ENCODE results near the gene GPR3.

GPR3 gene

DNA sequence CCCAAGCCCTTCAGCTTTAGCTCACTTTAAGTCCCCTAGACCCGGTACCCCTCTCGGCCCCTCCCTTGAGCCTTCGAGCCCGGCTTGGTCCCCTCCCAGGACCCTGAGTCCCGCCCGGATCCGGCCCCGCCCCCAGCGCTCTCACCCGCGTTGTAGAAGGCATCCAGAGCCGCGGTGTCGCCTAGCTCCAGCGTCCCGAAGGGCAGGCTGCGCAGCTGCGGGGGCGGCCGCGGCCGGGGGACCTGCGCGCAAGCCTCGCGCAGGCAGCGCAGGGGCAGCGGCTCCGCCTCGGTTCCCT, 26.4 kb upstream of the GPR3 start:
- peaks cover 37% of the 10 kb centered on the region for H3K4me1 Mint-ChIP-seq

DNA sequence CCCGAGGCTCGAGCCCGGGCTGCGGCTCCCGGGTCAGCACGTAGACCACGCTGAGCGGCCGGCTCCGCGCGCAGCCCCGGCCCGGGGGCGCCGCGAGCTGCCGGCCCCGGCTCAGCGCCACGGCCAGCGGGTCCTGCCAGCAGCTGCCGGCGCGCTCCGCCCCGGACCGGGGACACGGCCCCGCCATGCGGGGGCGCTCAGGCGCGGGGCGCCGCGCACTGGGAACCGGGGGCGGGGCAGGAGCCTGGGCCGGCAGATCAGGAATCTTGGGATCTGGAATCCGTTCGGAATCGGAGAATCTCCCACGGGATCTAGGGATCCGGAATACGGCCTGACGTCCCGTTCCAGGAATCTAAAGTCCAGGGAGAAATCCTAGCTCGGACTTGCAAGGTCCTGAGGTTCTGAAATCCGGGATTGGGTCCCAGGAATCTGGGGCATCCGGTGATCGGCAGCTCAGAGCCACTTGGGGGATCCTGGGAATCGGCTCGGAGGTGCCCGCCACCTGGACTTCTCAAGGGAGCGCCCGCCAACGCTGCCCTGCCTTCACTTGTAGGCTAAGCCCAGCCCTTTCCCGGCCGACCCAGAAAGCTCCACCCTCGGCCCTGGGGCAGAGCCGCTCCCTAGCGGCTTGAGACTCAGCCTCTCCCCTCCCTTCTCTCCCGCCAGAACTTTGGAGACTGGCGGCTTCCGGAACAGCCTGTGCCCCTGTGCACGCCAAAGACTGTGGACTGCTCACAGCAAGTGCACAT, 25.8 kb upstream of the GPR3 start, which contains the start of gene MAP3K6:
TSS of gene MAP3K6 (minus strand) at position 551 of the 749 bp plus-strand sequence. CDS start at position 187, 364 bp downstream.
- H3K27ac Mint-ChIP-seq: peak within 1 kb of the TSS; percentile 83
- peaks cover 37% of the 10 kb centered on the region for H3K4me1 Mint-ChIP-seq
- ATAC-seq (peak; percentile 57), DNase-seq (ENCODE audit: low spot score in 2 of 2) (no peak)
- peak within 1 kb of the TSS; percentile 89 for H3K4me3 Mint-ChIP-seq
- peaks cover 7% of the 10 kb centered on the region for H3K36me3 Mint-ChIP-seq
- no peaks in the 10 kb centered on the region for H3K9me3 Mint-ChIP-seq

More for the DNA sequence above, 26.4 kb upstream of the GPR3 start:
- no peaks in the 10 kb centered on the region for H3K9me3 Mint-ChIP-seq
- peaks cover 7% of the 10 kb centered on the region for H3K36me3 Mint-ChIP-seq
- peak overlapping the region; percentile 83 for H3K27ac Mint-ChIP-seq
- peak overlapping the region; percentile 89 for H3K4me3 Mint-ChIP-seq
- ATAC-seq (peak; percentile 80), DNase-seq (ENCODE audit: low spot score in 2 of 2) (peak in 1 of 2 donors; percentile 66)

DNA sequence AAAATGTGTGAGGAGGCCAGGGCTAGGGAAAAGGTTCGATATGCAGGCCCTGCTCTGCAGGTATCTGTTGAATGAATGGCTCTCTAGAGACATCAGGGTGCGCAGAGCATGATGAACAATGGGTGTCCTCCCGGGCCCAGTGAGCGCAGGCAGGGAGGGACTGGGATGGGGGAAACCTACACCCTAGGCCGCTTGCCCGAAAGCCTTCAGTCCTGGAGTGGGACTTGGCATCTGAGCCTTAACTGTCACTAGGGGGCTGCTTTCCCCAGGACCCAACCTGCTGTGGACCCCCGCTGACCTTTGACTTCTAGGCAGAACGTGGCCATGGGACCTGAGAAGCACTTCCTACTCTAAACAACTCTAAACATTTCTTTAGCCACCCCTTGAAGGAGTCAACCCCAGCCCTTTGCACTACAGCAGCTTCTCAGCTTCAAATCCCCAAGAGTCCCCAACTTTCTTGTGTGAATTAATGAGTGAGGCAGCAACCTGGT, 25.2 kb upstream of the GPR3 start:
- H3K36me3 Mint-ChIP-seq: peaks cover 7% of the 10 kb centered on the region
- no peaks in the 10 kb centered on the region for H3K9me3 Mint-ChIP-seq
- peak overlapping the region; percentile 89 for H3K4me3 Mint-ChIP-seq
- no peak for DNase-seq (ENCODE audit: low spot score in 2 of 2)
- no peak for ATAC-seq
- no peak overlapping the region for H3K27ac Mint-ChIP-seq
- peaks cover 37% of the 10 kb centered on the region for H3K4me1 Mint-ChIP-seq

DNA sequence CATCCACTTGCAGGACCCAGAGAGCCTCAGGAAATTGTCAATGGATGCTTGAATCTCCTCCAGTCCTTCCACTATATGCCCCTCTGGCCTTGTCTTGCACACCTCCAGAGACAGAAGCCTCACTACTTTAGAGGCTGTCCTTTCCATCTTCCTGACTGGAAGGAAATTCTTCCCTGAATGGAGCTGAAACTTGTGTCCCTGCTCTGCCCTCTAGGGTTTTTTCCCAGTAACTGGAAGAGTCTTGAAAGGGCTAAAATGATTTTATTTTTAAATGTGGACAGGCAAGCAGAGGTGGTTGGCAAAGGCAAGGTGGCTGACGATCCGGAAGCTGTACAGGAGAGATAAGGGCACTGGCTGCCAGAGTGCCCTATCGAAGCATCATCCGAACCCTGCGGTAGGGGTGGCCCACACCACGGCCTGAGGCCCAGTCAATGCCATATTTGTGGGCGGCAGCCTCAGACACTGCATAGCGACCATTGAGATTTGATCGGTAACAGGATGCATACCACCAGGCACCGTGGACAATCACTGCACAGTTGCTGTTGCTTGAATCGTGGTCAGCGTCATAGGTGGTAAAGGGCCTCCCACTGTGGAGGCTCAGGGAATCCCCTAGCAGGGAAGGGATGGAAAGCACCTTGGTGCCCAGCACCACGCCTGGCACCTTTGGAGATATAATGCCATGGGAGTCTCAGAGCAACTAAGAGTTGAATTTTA, 23.4 kb upstream of the GPR3 start:
- no peak for ATAC-seq
- H3K4me3 Mint-ChIP-seq: no peak overlapping the region
- H3K36me3 Mint-ChIP-seq: peaks cover 7% of the 10 kb centered on the region
- DNase-seq (ENCODE audit: low spot score in 2 of 2): no peak
- H3K27ac Mint-ChIP-seq: no peak overlapping the region
- no peaks in the 10 kb centered on the region for H3K9me3 Mint-ChIP-seq
- peaks cover 36% of the 10 kb centered on the region for H3K4me1 Mint-ChIP-seq

DNA sequence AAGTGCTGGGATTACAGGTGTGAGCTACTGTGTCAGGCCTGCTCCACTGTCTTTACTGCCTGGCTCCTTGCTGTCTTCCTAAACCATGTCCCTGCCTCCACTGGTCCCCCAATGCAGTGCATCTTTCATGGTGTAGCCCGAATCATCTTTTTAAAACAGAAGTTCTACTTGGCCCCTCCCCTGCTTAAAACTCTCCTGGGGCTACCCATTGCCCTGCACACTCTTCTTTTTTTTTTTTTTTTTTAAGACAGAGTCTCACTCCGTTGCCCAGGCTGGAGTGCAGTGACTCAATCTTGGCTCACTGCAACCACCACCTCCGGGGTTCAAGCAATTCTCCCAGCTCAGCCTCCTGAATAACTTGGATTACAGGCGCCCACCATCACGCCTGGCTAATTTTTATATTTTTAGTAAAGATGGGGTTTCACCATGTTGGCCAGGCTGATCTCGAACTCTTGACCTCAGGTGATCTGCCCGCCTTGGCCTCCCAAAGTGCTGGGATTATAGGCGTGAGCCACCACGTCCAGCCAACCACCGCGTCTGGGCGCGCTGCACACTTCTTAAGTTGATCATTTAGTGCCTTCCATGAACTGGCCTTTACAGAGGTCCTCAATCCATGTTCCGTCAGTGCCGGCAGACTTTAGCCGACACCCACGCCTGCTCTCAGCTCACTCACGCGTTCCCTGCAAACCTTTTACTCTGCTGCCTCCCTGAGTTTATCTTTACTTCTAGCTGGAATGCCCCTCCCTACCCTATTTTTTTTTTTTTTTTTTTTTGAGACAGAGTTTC, 20.2 kb upstream of the GPR3 start:
- Mint-ChIP-seq H3K9me3 (no peaks in the 10 kb centered on the region), H3K27ac (no peak overlapping the region), H3K4me3 (no peak overlapping the region), H3K36me3 (no peaks in the 10 kb centered on the region), H3K4me1 (peaks cover 12% of the 10 kb centered on the region)
- ATAC-seq (no peak), DNase-seq (ENCODE audit: low spot score in 2 of 2) (no peak)

DNA sequence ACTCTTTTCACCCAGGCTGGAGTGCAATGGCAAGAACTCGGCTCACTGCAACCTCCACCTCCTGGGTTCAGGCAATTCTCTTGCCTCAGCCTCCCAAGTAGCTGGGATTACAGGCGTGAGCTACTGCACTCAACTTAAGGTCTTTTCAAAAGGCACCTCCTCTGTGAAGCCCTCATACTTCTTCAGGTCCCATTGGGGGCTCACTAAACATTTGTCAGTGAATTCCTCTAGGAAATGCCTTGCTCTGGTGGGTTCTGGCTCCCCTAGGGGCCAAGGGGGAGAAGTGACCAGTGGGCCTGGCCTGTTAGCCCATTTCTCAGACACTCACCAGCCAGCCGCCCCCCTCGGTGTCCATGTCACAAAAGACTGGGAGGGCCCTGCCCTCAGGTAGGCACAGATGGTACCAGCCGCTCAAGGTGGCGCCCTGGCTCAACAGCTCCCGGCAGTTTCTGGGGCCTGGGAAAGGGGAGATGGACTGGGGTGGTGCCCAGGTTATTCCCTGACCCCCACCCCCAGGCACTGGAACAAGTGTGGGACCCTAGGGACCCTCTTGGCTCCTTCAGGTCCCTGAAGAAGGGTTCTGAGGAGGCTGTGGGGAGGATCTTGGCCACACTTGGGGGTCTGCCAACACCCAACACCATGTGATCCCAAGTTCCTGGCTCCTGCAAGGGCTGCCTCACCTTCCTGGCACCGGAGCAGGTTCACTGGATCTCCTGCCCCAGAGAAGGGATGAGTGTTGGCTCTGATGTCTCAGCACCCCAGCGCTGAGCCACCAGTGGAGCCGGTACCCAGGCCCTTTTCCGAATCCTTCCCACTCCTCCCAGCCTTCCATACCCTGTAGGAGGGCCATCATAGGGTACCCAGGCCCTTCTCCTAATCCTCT, 19.4 kb upstream of the GPR3 start:
- Mint-ChIP-seq H3K4me3 (no peak overlapping the region), H3K9me3 (no peaks in the 10 kb centered on the region), H3K4me1 (peaks cover 7% of the 10 kb centered on the region), H3K36me3 (no peaks in the 10 kb centered on the region), H3K27ac (no peak overlapping the region)
- ATAC-seq (peak; percentile 27), DNase-seq (ENCODE audit: low spot score in 2 of 2) (no peak)

DNA sequence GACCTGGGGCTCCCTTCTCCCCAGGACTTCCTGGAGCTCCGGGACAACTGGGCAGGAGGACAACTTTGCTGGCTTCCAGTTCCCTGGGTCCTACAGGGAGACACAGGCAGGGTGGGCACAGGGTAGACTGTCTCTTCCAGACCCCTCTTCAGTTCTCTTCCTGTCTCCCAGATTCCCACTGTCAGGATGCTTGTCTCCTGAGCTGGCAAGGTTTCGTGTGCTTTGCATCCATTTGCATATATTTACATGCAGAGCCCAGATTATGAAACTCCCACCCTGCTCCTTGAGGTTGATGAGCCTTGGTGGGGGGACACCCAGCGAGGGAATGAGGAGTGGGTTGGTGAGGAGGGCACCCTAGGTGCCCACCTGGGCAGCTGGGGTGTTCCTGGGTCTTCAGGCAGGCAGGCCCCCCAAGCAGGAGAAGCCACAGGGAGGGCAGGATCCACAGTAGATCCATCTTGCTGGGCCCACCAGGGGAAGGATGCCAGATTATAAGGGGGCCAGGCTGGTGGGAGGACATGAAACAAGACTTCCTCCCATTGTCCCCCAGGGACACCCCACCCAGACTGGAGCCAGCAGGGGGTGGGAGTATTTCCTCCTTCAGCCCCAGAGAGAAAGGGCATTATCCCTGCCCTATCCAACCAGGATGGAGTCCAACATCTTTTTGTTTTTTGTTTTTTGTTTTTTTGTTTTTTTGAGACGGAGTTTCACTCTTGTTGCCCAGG, 17.9 kb upstream of the GPR3 start, which contains the start of gene FCN3:
TSS of gene FCN3 (minus strand) at position 463 of the 725 bp plus-strand sequence. CDS start at position 457, 6 bp downstream.
- no peaks in the 10 kb centered on the region for H3K4me1 Mint-ChIP-seq
- H3K36me3 Mint-ChIP-seq: no peaks in the 10 kb centered on the region
- no peak within 1 kb of the TSS for H3K4me3 Mint-ChIP-seq
- ATAC-seq: no peak
- DNase-seq (ENCODE audit: low spot score in 2 of 2): no peak
- no peak within 1 kb of the TSS for H3K27ac Mint-ChIP-seq
- H3K9me3 Mint-ChIP-seq: no peaks in the 10 kb centered on the region

DNA sequence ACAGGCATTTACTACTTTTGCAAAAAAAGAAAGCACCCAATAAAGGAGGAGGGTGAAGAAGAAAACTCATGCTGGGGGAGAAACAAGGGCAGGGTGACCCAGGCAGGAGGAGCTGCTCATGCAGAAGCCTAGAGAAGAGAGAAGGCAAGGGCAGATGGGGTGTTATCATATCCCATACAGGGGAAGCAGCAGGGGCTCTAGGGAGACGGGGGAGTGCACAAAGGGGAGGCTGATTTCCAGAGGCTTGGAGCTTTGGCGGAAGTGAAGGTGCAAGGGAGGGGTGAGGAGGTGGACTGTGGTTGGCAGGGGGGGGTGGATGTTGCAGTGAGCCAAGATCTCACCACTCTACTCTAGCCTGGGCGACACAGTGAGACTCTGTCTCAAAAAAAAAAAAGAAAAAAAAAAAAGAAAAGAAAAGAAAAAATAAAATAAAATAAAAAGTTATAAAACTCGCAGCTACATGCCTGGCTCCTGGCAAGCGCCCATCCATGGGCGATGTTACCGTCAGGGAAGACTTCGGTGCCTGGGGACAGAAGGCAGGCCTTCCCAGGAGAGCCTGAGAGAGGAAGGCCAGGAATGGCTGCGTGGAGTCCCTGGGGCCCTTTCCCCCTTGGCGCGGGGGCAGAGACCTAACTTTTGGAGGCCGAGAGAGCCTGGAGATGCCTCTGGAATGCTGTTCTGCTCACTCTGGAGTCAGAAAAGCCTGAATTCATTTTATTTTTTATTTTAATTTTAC, 14.5 kb upstream of the GPR3 start:
- no peaks in the 10 kb centered on the region for H3K4me1 Mint-ChIP-seq
- no peaks in the 10 kb centered on the region for H3K36me3 Mint-ChIP-seq
- H3K9me3 Mint-ChIP-seq: no peaks in the 10 kb centered on the region
- H3K4me3 Mint-ChIP-seq: no peak overlapping the region
- no peak for ATAC-seq
- no peak for DNase-seq (ENCODE audit: low spot score in 2 of 2)
- peak overlapping the region; percentile 80 for H3K27ac Mint-ChIP-seq

DNA sequence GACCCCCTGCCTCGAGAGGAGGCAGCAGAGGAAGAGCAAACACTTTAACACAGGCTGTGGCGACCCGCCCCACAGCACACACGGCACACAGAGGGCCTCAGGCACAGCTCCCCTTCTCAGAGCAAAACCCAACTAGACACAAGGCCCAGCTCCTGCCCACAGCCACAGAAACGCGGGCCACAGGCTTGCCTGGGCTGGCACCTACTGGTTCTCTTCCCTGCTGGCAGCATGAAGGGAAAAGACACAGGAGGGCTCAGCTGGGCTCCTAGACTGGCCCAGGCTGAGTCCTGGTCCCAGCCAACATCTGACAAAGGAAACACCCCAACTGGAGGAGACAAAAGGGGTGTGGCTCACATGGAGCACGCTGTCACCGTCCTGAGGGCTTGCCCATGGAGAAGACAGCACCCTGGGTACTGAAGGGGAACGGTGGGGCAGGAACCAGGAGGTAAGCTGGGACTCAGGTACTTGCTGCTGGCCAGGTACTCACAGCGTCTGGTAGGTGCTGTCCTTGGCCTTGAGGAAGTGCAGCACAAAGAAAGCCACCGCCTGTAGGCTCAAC, 12.8 kb upstream of the GPR3 start:
- H3K4me1 Mint-ChIP-seq: no peaks in the 10 kb centered on the region
- H3K27ac Mint-ChIP-seq: no peak overlapping the region
- H3K36me3 Mint-ChIP-seq: no peaks in the 10 kb centered on the region
- no peaks in the 10 kb centered on the region for H3K9me3 Mint-ChIP-seq
- ATAC-seq (no peak), DNase-seq (ENCODE audit: low spot score in 2 of 2) (no peak)
- H3K4me3 Mint-ChIP-seq: no peak overlapping the region

DNA sequence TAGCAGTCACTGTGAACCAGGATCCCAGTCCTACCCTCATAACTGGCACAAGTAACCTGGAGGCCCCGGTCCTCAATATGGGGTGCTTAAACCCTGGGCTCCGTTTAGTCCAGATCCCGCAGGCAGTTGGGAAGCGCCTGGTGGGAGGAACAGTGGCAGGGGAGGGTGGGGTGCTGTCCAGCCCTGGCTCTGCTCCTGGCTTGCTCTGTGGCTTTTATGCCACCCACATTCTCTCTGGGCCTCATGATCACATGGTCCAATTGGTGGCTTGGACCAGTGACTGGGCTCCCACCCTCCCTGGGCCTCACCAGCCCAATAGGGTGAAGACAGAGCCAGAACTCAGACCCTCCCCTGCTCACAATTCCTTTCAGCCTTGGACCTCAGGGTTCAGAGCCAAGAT, 12.2 kb upstream of the GPR3 start:
- H3K36me3 Mint-ChIP-seq: no peaks in the 10 kb centered on the region
- ATAC-seq (no peak), DNase-seq (ENCODE audit: low spot score in 2 of 2) (no peak)
- H3K27ac Mint-ChIP-seq: no peak overlapping the region
- H3K4me3 Mint-ChIP-seq: no peak overlapping the region
- no peaks in the 10 kb centered on the region for H3K9me3 Mint-ChIP-seq
- no peaks in the 10 kb centered on the region for H3K4me1 Mint-ChIP-seq

DNA sequence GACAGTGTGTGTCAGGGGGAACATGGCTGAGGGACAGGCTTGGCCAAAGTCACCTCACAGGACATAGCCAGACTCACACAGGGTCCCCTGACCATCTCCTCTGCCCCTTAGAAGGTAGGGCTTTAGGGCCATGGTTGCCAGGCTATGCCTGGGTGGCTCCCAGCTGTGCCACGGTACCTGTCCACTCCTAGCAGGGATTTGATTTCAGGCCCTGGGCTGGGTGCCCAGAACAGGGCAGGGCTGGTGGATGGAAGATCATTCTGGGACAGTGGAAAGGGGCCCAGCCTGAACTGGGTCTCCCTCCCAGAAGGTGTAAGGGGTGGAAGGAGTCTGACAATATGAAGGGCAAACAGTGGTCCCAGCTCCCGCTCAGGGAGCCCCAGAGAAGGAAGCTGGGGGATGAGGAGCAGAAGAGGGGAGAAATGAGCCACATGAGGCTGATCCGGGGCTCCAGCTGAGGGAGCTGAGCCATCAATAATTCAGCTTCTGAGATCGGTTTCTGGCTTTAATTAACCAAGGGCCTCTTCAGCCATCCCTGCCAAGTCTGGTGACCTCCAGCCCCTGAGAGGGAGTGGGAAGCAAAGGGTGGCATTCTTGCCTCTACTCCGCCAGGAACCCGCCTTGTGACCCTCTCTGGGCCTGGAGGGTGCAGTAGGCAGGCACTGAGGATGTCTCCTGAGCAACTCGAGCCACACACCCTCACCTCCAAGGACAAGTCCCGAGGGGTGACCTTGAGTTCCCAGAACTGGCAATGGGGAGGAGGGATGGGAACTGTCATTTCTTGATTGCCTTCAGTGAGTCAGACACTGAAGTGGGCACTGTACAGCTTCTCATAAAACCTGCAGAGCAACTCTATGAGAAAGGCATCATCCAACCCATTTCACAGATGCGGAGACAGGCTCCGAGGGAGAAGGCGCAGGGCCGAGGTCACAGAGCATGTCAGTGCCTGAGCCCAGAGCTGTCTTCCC, 11.4 kb upstream of the GPR3 start:
- DNase-seq (ENCODE audit: low spot score in 2 of 2) (no peak), ATAC-seq (no peak)
- Mint-ChIP-seq H3K4me3 (no peak overlapping the region), H3K4me1 (no peaks in the 10 kb centered on the region), H3K36me3 (no peaks in the 10 kb centered on the region), H3K9me3 (no peaks in the 10 kb centered on the region), H3K27ac (no peak overlapping the region)

DNA sequence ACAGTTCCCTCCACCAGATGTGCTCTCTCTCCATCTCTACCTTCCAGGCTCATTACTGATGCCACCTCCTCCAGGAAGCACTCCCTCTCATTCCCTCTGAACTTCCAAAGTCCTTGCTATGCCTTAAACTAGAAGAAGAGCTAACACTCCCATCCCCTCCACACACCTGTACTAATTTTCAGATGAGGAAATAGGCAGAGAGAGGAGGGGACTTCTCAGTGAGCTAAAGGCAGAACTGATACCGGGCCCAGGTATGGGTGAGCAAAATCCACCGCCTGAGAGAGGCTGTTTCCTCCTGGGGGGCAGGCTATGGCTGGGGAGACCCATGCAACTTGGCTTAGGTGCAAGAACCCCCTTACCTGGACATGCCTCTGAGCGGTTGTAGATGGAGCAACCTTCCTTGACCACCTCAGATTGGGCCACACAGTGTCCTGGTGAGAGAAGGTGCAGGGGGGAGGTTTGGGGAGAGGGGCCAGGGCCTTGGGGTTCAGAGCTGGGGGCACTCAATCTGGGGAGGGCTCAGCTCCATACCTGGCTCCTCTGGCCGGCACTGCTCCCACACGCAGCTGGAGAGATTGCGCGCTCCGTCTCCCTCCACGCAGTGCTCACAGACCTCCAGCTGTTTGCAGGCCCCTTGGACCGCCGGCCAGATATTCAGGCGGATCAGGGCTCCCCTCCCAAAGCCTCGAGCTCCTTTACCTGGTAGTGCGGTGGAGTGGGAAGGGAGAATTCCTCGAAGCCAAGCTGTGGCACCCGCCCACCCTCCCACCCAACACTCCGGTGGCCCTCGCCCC, 10.3 kb upstream of the GPR3 start:
- DNase-seq (ENCODE audit: low spot score in 2 of 2): no peak
- H3K27ac Mint-ChIP-seq: peak overlapping the region; percentile 5
- H3K36me3 Mint-ChIP-seq: no peaks in the 10 kb centered on the region
- no peak for ATAC-seq
- H3K9me3 Mint-ChIP-seq: no peaks in the 10 kb centered on the region
- no peaks in the 10 kb centered on the region for H3K4me1 Mint-ChIP-seq
- H3K4me3 Mint-ChIP-seq: no peak overlapping the region
